HG03439 (cell line): ENCODE data around the gene AHI1.
"Not testable (repeated sequence)": the region's sequence is repeated elsewhere in the genome, so short reads cannot be mapped to it uniquely, and the experiment has no call there.

Source experiments
- ATAC-seq: cut with Tn5 transposase; IDR thresholded peaks from one replicate; pipeline ENCODE4 v1.9.1; 2021; ENCODE audit warnings: mild to moderate bottlenecking, moderate library complexity; ENCODE audit not compliant: unreplicated experiment

AHI1 gene

GRCh38 chr6:135397172-135397952, 100.2 kb downstream of the AHI1 start:
- no peak for ATAC-seq

- ATAC-seq = no peak
Observed at GRCh38 chr6:135395136-135395535, 102.4 kb downstream of the AHI1 start.

GRCh38 chr6:135393289-135393688, 104.3 kb downstream of the AHI1 start:
- no peak for ATAC-seq

GRCh38 chr6:135390458-135390857, 107.1 kb downstream of the AHI1 start:
- ATAC-seq = no peak

- ATAC-seq = no peak
Observed at GRCh38 chr6:135385299-135385698, 112.2 kb downstream of the AHI1 start.

GRCh38 chr6:135383766-135384165, 113.8 kb downstream of the AHI1 start:
- ATAC-seq = no peak

- ATAC-seq = no peak
Observed at GRCh38 chr6:135383301-135383700, 114.2 kb downstream of the AHI1 start.

- peak; percentile 89 for ATAC-seq
Observed at GRCh38 chr6:135382182-135382628, 115.3 kb downstream of the AHI1 start.

- ATAC-seq = no peak
Observed at GRCh38 chr6:135380793-135381192, 116.7 kb downstream of the AHI1 start.

GRCh38 chr6:135379647-135380046, 117.9 kb downstream of the AHI1 start:
- ATAC-seq = no peak

GRCh38 chr6:135372758-135373157, 124.8 kb downstream of the AHI1 start:
- ATAC-seq = no peak

- ATAC-seq = not testable (repeated sequence)
Observed at GRCh38 chr6:135363622-135364021, 133.9 kb downstream of the AHI1 start.

- no peak for ATAC-seq
Observed at GRCh38 chr6:135362124-135362523, 135.4 kb downstream of the AHI1 start.

- no peak for ATAC-seq
Observed at GRCh38 chr6:135360222-135360621, 137.3 kb downstream of the AHI1 start.

- ATAC-seq = no peak
Observed at GRCh38 chr6:135358985-135359384, 138.6 kb downstream of the AHI1 start.

- ATAC-seq = no peak
Observed at GRCh38 chr6:135358251-135358821, 139.2 kb downstream of the AHI1 start.

- no peak for ATAC-seq
Observed at GRCh38 chr6:135354407-135354806, 143.1 kb downstream of the AHI1 start.

- ATAC-seq = no peak
Observed at GRCh38 chr6:135353113-135353512, 144.4 kb downstream of the AHI1 start.

GRCh38 chr6:135351635-135352034, 145.9 kb downstream of the AHI1 start:
- no peak for ATAC-seq

- no peak for ATAC-seq
Observed at GRCh38 chr6:135347887-135348286, 149.7 kb downstream of the AHI1 start.

GRCh38 chr6:135346747-135347146, 150.8 kb downstream of the AHI1 start:
- no peak for ATAC-seq

GRCh38 chr6:135344526-135344925, 153.0 kb downstream of the AHI1 start:
- no peak for ATAC-seq
